ENCODE measurements around the gene OPHN1.
A peak's percentile ranks its signal among the peaks of the same experiment; 100 is the strongest.

OPHN1 gene

GRCh38 chrX:68433155-68433980 lies at the start of gene OPHN1:
Gene OPHN1 (minus strand): TSS chrX:68433495. CDS start chrX:68433020, 475 bp downstream.
- Histone ChIP-seq H3K4me3 (peak within 1 kb of the TSS; percentile 55), H3K9me3 (no peaks in the 10 kb centered on the region), H3K36me3 (replicated peaks) (no peaks in the 10 kb centered on the region; the same call in 1 of the 2 replicates), H3K4me1 (peaks cover 29% of the 10 kb centered on the region), H3K27me3 (ENCODE audit: low read depth) (no peaks in the 10 kb centered on the region)
- DNase-seq (ENCODE audit: low spot score in 2 of 2): peak; percentile 89 to 92
- in situ Hi-C loops (cut with MboI; ENCODE audit: low sequenced_read_pairs): no loop called here

GRCh38 chrX:68480969-68481368 lies 47.7 kb upstream of the OPHN1 start:
- H3K4me3 ChIP-seq: no peak overlapping the region
- DNase-seq (ENCODE audit: low spot score in 2 of 2): no peak
- in situ Hi-C loops (cut with MboI; ENCODE audit: low sequenced_read_pairs): no loop called here
- no peaks in the 10 kb centered on the region for H3K27me3 ChIP-seq (ENCODE audit: low read depth)
- no peaks in the 10 kb centered on the region for H3K4me1 ChIP-seq
- no peaks in the 10 kb centered on the region for H3K9me3 ChIP-seq
- no peaks in the 10 kb centered on the region; the same call in 1 of the 2 replicates for H3K36me3 ChIP-seq (replicated peaks)

GRCh38 chrX:68464796-68465195 lies 31.5 kb upstream of the OPHN1 start:
- Histone ChIP-seq H3K4me1 (peaks cover 19% of the 10 kb centered on the region), H3K27me3 (ENCODE audit: low read depth) (no peaks in the 10 kb centered on the region), H3K36me3 (replicated peaks) (no peaks in the 10 kb centered on the region), H3K4me3 (no peak overlapping the region), H3K9me3 (no peaks in the 10 kb centered on the region)
- in situ Hi-C loops (cut with MboI; ENCODE audit: low sequenced_read_pairs): loop anchor here (10.0 kb wide), 1 partner anchor 270 kb away; no protein-coding TSS in a partner anchor
- no peak for DNase-seq (ENCODE audit: low spot score in 2 of 2)

GRCh38 chrX:68463880-68464279 lies 30.6 kb upstream of the OPHN1 start:
- in situ Hi-C loops (cut with MboI; ENCODE audit: low sequenced_read_pairs): loop anchor here (10.0 kb wide), 1 partner anchor 269 kb away; no protein-coding TSS in a partner anchor
- H3K9me3 ChIP-seq: no peaks in the 10 kb centered on the region
- peaks cover 19% of the 10 kb centered on the region for H3K4me1 ChIP-seq
- H3K4me3 ChIP-seq: no peak overlapping the region
- H3K27me3 ChIP-seq (ENCODE audit: low read depth): no peaks in the 10 kb centered on the region
- DNase-seq (ENCODE audit: low spot score in 2 of 2): no peak
- H3K36me3 ChIP-seq (replicated peaks): no peaks in the 10 kb centered on the region

- Histone ChIP-seq H3K4me3 (no peak overlapping the region), H3K4me1 (peaks cover 19% of the 10 kb centered on the region), H3K36me3 (replicated peaks) (no peaks in the 10 kb centered on the region), H3K27me3 (ENCODE audit: low read depth) (no peaks in the 10 kb centered on the region), H3K9me3 (no peaks in the 10 kb centered on the region)
- DNase-seq (ENCODE audit: low spot score in 2 of 2): peak; percentile 70 to 73
- in situ Hi-C loops (cut with MboI; ENCODE audit: low sequenced_read_pairs): loop anchor here (10.0 kb wide), 1 partner anchor 268 kb away; no protein-coding TSS in a partner anchor
Observed at GRCh38 chrX:68462653-68463052, 29.4 kb upstream of the OPHN1 start.

GRCh38 chrX:68462197-68462596 lies 28.9 kb upstream of the OPHN1 start:
- H3K4me1 ChIP-seq: peaks cover 19% of the 10 kb centered on the region
- in situ Hi-C loops (cut with MboI; ENCODE audit: low sequenced_read_pairs): loop anchor here (10.0 kb wide), 1 partner anchor 267 kb away; no protein-coding TSS in a partner anchor
- H3K27me3 ChIP-seq (ENCODE audit: low read depth): no peaks in the 10 kb centered on the region
- no peaks in the 10 kb centered on the region for H3K36me3 ChIP-seq (replicated peaks)
- H3K4me3 ChIP-seq: no peak overlapping the region
- H3K9me3 ChIP-seq: no peaks in the 10 kb centered on the region
- DNase-seq (ENCODE audit: low spot score in 2 of 2): peak; percentile 24 to 32

- Histone ChIP-seq H3K36me3 (replicated peaks) (no peaks in the 10 kb centered on the region), H3K4me3 (no peak overlapping the region), H3K4me1 (peaks cover 19% of the 10 kb centered on the region), H3K9me3 (no peaks in the 10 kb centered on the region), H3K27me3 (ENCODE audit: low read depth) (no peaks in the 10 kb centered on the region)
- in situ Hi-C loops (cut with MboI; ENCODE audit: low sequenced_read_pairs): loop anchor here (10.0 kb wide), 1 partner anchor 267 kb away; no protein-coding TSS in a partner anchor
- DNase-seq (ENCODE audit: low spot score in 2 of 2): peak; percentile 33 to 99
Observed at GRCh38 chrX:68461576-68461975, 28.3 kb upstream of the OPHN1 start.

GRCh38 chrX:68461093-68461492 lies 27.8 kb upstream of the OPHN1 start:
- peak in 1 of 2 experiments; percentile 52 for DNase-seq (ENCODE audit: low spot score in 2 of 2)
- no peaks in the 10 kb centered on the region for H3K9me3 ChIP-seq

GRCh38 chrX:68455151-68455510 lies 21.8 kb upstream of the OPHN1 start:
- DNase-seq (ENCODE audit: low spot score in 2 of 2): no peak
- Histone ChIP-seq H3K4me1 (peaks cover 9% of the 10 kb centered on the region), H3K4me3 (no peak overlapping the region), H3K9me3 (no peaks in the 10 kb centered on the region), H3K27me3 (ENCODE audit: low read depth) (no peaks in the 10 kb centered on the region), H3K36me3 (replicated peaks) (no peaks in the 10 kb centered on the region)
- in situ Hi-C loops (cut with MboI; ENCODE audit: low sequenced_read_pairs): no loop called here

More at GRCh38 chrX:68461093-68461492, 27.8 kb upstream of the OPHN1 start:
- Histone ChIP-seq H3K4me1 (peaks cover 19% of the 10 kb centered on the region), H3K36me3 (replicated peaks) (no peaks in the 10 kb centered on the region), H3K4me3 (no peak overlapping the region), H3K27me3 (ENCODE audit: low read depth) (no peaks in the 10 kb centered on the region)
- in situ Hi-C loops (cut with MboI; ENCODE audit: low sequenced_read_pairs): loop anchor here (10.0 kb wide), 1 partner anchor 266 kb away; no protein-coding TSS in a partner anchor

GRCh38 chrX:68454476-68455150 lies 21.3 kb upstream of the OPHN1 start:
- Histone ChIP-seq H3K4me1 (peaks cover 9% of the 10 kb centered on the region), H3K4me3 (no peak overlapping the region), H3K9me3 (no peaks in the 10 kb centered on the region), H3K36me3 (replicated peaks) (no peaks in the 10 kb centered on the region), H3K27me3 (ENCODE audit: low read depth) (no peaks in the 10 kb centered on the region)
- DNase-seq (ENCODE audit: low spot score in 2 of 2): peak in 1 of 2 experiments; percentile 36
- in situ Hi-C loops (cut with MboI; ENCODE audit: low sequenced_read_pairs): no loop called here

GRCh38 chrX:68451720-68452119 lies 18.4 kb upstream of the OPHN1 start:
- in situ Hi-C loops (cut with MboI; ENCODE audit: low sequenced_read_pairs): no loop called here
- H3K27me3 ChIP-seq (ENCODE audit: low read depth): no peaks in the 10 kb centered on the region
- H3K4me1 ChIP-seq: peaks cover 9% of the 10 kb centered on the region
- no peak for DNase-seq (ENCODE audit: low spot score in 2 of 2)
- H3K36me3 ChIP-seq (replicated peaks): no peaks in the 10 kb centered on the region
- H3K4me3 ChIP-seq: no peak overlapping the region
- H3K9me3 ChIP-seq: no peaks in the 10 kb centered on the region

GRCh38 chrX:68443155-68443868 lies 10.0 kb upstream of the OPHN1 start:
- no peak for DNase-seq (ENCODE audit: low spot score in 2 of 2)
- Histone ChIP-seq H3K36me3 (replicated peaks) (no peaks in the 10 kb centered on the region), H3K4me1 (peaks cover 6% of the 10 kb centered on the region), H3K27me3 (ENCODE audit: low read depth) (no peaks in the 10 kb centered on the region), H3K9me3 (no peaks in the 10 kb centered on the region), H3K4me3 (no peak overlapping the region)
- in situ Hi-C loops (cut with MboI; ENCODE audit: low sequenced_read_pairs): no loop called here

- H3K4me3 ChIP-seq: no peak overlapping the region
- no peaks in the 10 kb centered on the region for H3K27me3 ChIP-seq (ENCODE audit: low read depth)
- H3K36me3 ChIP-seq (replicated peaks): no peaks in the 10 kb centered on the region
- peak; percentile 70 to 86 for DNase-seq (ENCODE audit: low spot score in 2 of 2)
- in situ Hi-C loops (cut with MboI; ENCODE audit: low sequenced_read_pairs): no loop called here
- H3K9me3 ChIP-seq: no peaks in the 10 kb centered on the region
- H3K4me1 ChIP-seq: peaks cover 6% of the 10 kb centered on the region
Observed at GRCh38 chrX:68440940-68441339, 7.6 kb upstream of the OPHN1 start.

Measured in HAP-1 (cell line).